OCI-LY1 (cell line): Measurements from ENCODE around the gene QRFPR.

Experiments
- EZH2 ChIP-seq: fragments of 200-600 bp; sonication (generic), shearing (Covaris generic); IDR thresholded peaks from 2 replicates; pipeline ENCODE4 v1.8.0; 2017; ENCODE audit warnings: borderline replicate concordance, mixed run types, mild to moderate bottlenecking, antibody characterized with exemption, low read length, moderate library complexity, mixed read lengths
- TF ChIP-seq, protein P1 (sequence below): fragments of 200-600 bp; sonication (generic), shearing (Covaris generic); IDR thresholded peaks from 2 replicates; pipeline ENCODE4 v1.5.1; 2017; ENCODE audit warnings: mild to moderate bottlenecking, antibody characterized with exemption, low read length, moderate library complexity, mixed read lengths

DNA sequence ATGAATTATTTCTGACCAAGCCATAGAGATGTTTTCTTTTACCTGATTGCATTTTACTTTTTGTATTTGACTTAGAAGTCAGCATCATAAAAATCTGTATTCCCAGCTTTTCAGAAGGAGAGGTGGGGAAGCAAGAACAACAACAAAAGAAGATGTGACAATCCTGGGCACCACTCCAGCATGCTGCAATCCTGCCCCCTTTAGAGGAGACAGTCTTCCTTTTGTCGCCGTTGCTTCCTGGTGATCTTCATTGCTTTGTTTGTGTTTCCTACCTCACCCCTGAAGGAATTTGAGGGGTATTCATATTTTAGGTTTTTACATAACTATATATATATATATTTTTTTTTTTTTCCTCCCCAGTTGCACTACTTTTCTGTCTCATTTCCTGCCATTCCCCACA is 3.7 kb downstream of the QRFPR start:
- TF ChIP-seq, protein P1, sequence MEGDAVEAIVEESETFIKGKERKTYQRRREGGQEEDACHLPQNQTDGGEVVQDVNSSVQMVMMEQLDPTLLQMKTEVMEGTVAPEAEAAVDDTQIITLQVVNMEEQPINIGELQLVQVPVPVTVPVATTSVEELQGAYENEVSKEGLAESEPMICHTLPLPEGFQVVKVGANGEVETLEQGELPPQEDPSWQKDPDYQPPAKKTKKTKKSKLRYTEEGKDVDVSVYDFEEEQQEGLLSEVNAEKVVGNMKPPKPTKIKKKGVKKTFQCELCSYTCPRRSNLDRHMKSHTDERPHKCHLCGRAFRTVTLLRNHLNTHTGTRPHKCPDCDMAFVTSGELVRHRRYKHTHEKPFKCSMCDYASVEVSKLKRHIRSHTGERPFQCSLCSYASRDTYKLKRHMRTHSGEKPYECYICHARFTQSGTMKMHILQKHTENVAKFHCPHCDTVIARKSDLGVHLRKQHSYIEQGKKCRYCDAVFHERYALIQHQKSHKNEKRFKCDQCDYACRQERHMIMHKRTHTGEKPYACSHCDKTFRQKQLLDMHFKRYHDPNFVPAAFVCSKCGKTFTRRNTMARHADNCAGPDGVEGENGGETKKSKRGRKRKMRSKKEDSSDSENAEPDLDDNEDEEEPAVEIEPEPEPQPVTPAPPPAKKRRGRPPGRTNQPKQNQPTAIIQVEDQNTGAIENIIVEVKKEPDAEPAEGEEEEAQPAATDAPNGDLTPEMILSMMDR = no peak
- TF ChIP-seq EZH2 = no peak
